Hematopoietic multipotent progenitor cell (in vitro differentiated cells): ENCODE data around the gene CHERP. TPM values are rescaled to one million over a fixed set of nuclear protein-coding genes. Genes with fewer than 3 reads are reported as not detected.
A peak's percentile ranks its signal among the peaks of the same experiment; 100 is the strongest.
"Not testable (repeated sequence)": the region's sequence is repeated elsewhere in the genome, so short reads cannot be mapped to it uniquely, and the experiment has no call there.

Experiments used
- DNase-seq, 3 donors: peaks; one replicate each; pipeline ENCODE4 v3.0.0-alpha.2; 2011 to 2015; ENCODE audit warnings: low read depth in 2 of 3, low spot score in 2 of 3
- total RNA-seq: library from RNA; depleted of rRNA; stranded (reverse); fragments of >200 nt; gene quantifications from one replicate; pipeline ENCODE4 v1.2.3, GENCODE V29; 2012

CHERP gene
- total RNA-seq, 1 donor: 13.2 TPM

GRCh38 chr19:16579381-16579780 lies 37.1 kb upstream of the CHERP start:
- DNase-seq: no peak

GRCh38 chr19:16577531-16577985 lies 35.3 kb upstream of the CHERP start:
- no peak for DNase-seq

- no peak for DNase-seq
These were observed 34.7 kb upstream of the CHERP start for GRCh38 chr19:16576690-16577530.

- no peak for DNase-seq
These were observed 33.8 kb upstream of the CHERP start for GRCh38 chr19:16575861-16576689.

GRCh38 chr19:16575282-16575681 lies 33.0 kb upstream of the CHERP start:
- no peak for DNase-seq

- no peak for DNase-seq
These were observed 31.7 kb upstream of the CHERP start for GRCh38 chr19:16573925-16574324.

- no peak for DNase-seq
These were observed 31.1 kb upstream of the CHERP start for GRCh38 chr19:16573296-16573695.

- peak; percentile 75 to 95 (median 92) for DNase-seq
These were observed 30.3 kb upstream of the CHERP start, which contains the start of gene SLC35E1 for GRCh38 chr19:16572332-16573211. TSS of gene SLC35E1 (minus strand) at chr19:16572415. CDS start at chr19:16572364, 51 bp downstream.

- DNase-seq: no peak
These were observed 29.6 kb upstream of the CHERP start for GRCh38 chr19:16571822-16572331.

- peak in 2 of 3 donors; percentile 54 to 68 for DNase-seq
These were observed 29.0 kb upstream of the CHERP start for GRCh38 chr19:16571283-16571682.

- DNase-seq: no peak
These were observed 27.5 kb upstream of the CHERP start for GRCh38 chr19:16569609-16570320.

GRCh38 chr19:16566702-16567101 lies 24.5 kb upstream of the CHERP start:
- no peak for DNase-seq

GRCh38 chr19:16566161-16566560 lies 23.9 kb upstream of the CHERP start:
- peak; percentile 68 to 97 (median 92) for DNase-seq

GRCh38 chr19:16564842-16565241 lies 22.6 kb upstream of the CHERP start:
- no peak for DNase-seq

- no peak for DNase-seq
These were observed 20.4 kb upstream of the CHERP start for GRCh38 chr19:16562608-16563025.

GRCh38 chr19:16561382-16561781 lies 19.1 kb upstream of the CHERP start:
- no peak for DNase-seq

- no peak for DNase-seq
These were observed 17.6 kb upstream of the CHERP start for GRCh38 chr19:16559780-16560276.

- DNase-seq: peak in 2 of 3 donors; percentile 13 to 37
These were observed 12.5 kb upstream of the CHERP start for GRCh38 chr19:16554776-16555175.

- DNase-seq: not testable (repeated sequence)
These were observed 9.7 kb upstream of the CHERP start for GRCh38 chr19:16551902-16552301.
